Subcutaneous adipose tissue (tissue), 4 donors: ENCODE results near the gene SIM2. TPM values are rescaled to one million over a fixed set of nuclear protein-coding genes. Genes with fewer than 3 reads are reported as not detected.

ENCODE experiments used
- CTCF ChIP-seq: fragments of 450-650 bp; IDR thresholded peaks from one replicate; pipeline ENCODE4 v1.5.1; 2016; ENCODE audit warnings: low read depth, mild to moderate bottlenecking, control low read depth, antibody characterized with exemption, moderate library complexity
- total RNA-seq, 4 donors: library from RNA; depleted of rRNA; stranded (reverse); fragments of >200 nt; gene quantifications; one replicate each; pipeline ENCODE4 v1.1.0, GENCODE V29; 2016

Gene SIM2
- total RNA-seq, 4 donors from 2014 or later = not detected

GRCh38 chr21:36753556-36753955, 54.6 kb downstream of the SIM2 start:
- TF ChIP-seq CTCF = no peak

- no peak for TF ChIP-seq CTCF
These were observed 55.5 kb downstream of the SIM2 start for GRCh38 chr21:36754241-36754898.

GRCh38 chr21:36756527-36756926, 57.6 kb downstream of the SIM2 start:
- no peak for TF ChIP-seq CTCF

- no peak for TF ChIP-seq CTCF
These were observed 58.3 kb downstream of the SIM2 start for GRCh38 chr21:36757196-36757595.

GRCh38 chr21:36759348-36760083, 60.6 kb downstream of the SIM2 start:
- no peak for TF ChIP-seq CTCF

GRCh38 chr21:36761685-36762084, 62.8 kb downstream of the SIM2 start:
- TF ChIP-seq CTCF = no peak

- TF ChIP-seq CTCF = no peak
These were observed 63.7 kb downstream of the SIM2 start for GRCh38 chr21:36762642-36763041.
